NT2/D1 (cell line): ENCODE data around the gene KRTAP22-1.

ENCODE experiments used
- SUZ12 ChIP-seq: IDR thresholded peaks from 2 replicates; pipeline ENCODE4 v1.6.1; 2011; ENCODE audit not compliant: insufficient read length, insufficient read depth; ENCODE audit errors: extremely low read depth
- YY1 ChIP-seq: IDR thresholded peaks from 2 replicates; pipeline ENCODE4 v1.6.1; 2011; ENCODE audit not compliant: insufficient read length, insufficient read depth

- TF ChIP-seq YY1 (no peak), SUZ12 (no peak)
These were observed 15.2 kb downstream of the KRTAP22-1 start, which contains the start of gene KRTAP20-1 for GRCh38 chr21:30616125-30616524.
